Lung (tissue), 12 donors: ENCODE results near the gene CFL2. TPM values are rescaled to one million over a fixed set of nuclear protein-coding genes. Genes with fewer than 3 reads are reported as not detected.
"Not testable (repeated sequence)": the region's sequence is repeated elsewhere in the genome, so short reads cannot be mapped to it uniquely, and the experiment has no call there.

Experiments used
- ATAC-seq: fragments of 200-7000 bp; cut with Tn5 transposase; one replicate; pipeline ENCODE4 v1.9.1; 2020; ENCODE audit warnings: moderate number of reproducible peaks; ENCODE audit not compliant: insufficient read depth, low FRiP score
- DNase-seq, 3 donors: peaks; one replicate each; pipeline ENCODE4 v3.0.0-alpha.2; 2013 to 2017
- H3K27ac ChIP-seq, 2 donors: one replicate each; pipeline ENCODE4 v1.5.1; 2013; ENCODE audit warnings: mild to moderate bottlenecking in 2 of 2, moderate library complexity in 2 of 2, control low read depth in 1 of 2, inconsistent platforms in 1 of 2, low read depth in 1 of 2, low read length in 1 of 2
- H3K27me3 ChIP-seq, 3 donors: one replicate each; pipeline ENCODE4 v1.5.1; 2013; ENCODE audit warnings: low read length in 2 of 3; ENCODE audit not compliant: control insufficient read depth in 3 of 3, insufficient read depth in 3 of 3
- H3K36me3 ChIP-seq, 4 donors: one replicate each; pipeline ENCODE4 v1.5.1; 2013; ENCODE audit warnings: low read length in 4 of 4, mild to moderate bottlenecking in 1 of 4, moderate library complexity in 1 of 4; ENCODE audit not compliant: control insufficient read depth in 4 of 4, insufficient read depth in 4 of 4
- H3K4me1 ChIP-seq, 5 donors: one replicate each; pipeline ENCODE4 v1.5.1; 2013; ENCODE audit warnings: low read length in 5 of 5, mild to moderate bottlenecking in 2 of 5, moderate library complexity in 1 of 5; ENCODE audit not compliant: control insufficient read depth in 5 of 5, insufficient read depth in 5 of 5
- H3K4me3 ChIP-seq: one replicate; pipeline ENCODE4 v1.5.1; 2013; ENCODE audit warnings: mild to moderate bottlenecking, control low read depth, moderate library complexity
- H3K9ac ChIP-seq, 2 donors: one replicate each; pipeline ENCODE4 v1.5.1; 2013; ENCODE audit warnings: low read length in 2 of 2, control low read depth in 1 of 2; ENCODE audit not compliant: insufficient read depth in 1 of 2
- H3K9me3 ChIP-seq, 4 donors: one replicate each; pipeline ENCODE4 v1.5.1; 2013; ENCODE audit warnings: low read length in 3 of 4, mild to moderate bottlenecking in 1 of 4, moderate library complexity in 1 of 4; ENCODE audit not compliant: control insufficient read depth in 4 of 4, insufficient read depth in 3 of 4
- CTCF ChIP-seq: IDR thresholded peaks from 2 replicates; pipeline ENCODE4 v1.5.1; 2012; ENCODE audit warnings: mild to moderate bottlenecking; ENCODE audit errors: control extremely low read depth, extremely low read depth
- WGBS, 2 donors: extraction: QIAGEN DNeasy Blood & Tissue Kit; methylation state at CpG; one replicate each; pipeline ENCODE4 v1.1.7; 2013; 5-methylcytosine and 5-hydroxymethylcytosine counted together
- polyA plus RNA-seq, 2 donors: library from polyadenylated mRNA; stranded (reverse); fragments of 200-250 nt; gene quantifications; one replicate each; pipeline ENCODE4 v1.2.1, GENCODE V29; 2013
- total RNA-seq, 2 donors: library from RNA; depleted of rRNA in 1 of 2; stranded (reverse); fragments of >200 nt in 1 of 2; gene quantifications; one replicate each; pipeline ENCODE4 v1.2.1, GENCODE V29; 2014 to 2021
- donor health status: control.
- donor health status: control.
- donor health status: Bipolar disorder and iron deficiency.
- donor health status: healthy.
- donor health status: DM: yes; HTN: yes; CAD: no.

CFL2 gene
- total and polyA plus RNA-seq, 4 donors, result 17.1 to 77.8 (median 33.7) TPM

DNA sequence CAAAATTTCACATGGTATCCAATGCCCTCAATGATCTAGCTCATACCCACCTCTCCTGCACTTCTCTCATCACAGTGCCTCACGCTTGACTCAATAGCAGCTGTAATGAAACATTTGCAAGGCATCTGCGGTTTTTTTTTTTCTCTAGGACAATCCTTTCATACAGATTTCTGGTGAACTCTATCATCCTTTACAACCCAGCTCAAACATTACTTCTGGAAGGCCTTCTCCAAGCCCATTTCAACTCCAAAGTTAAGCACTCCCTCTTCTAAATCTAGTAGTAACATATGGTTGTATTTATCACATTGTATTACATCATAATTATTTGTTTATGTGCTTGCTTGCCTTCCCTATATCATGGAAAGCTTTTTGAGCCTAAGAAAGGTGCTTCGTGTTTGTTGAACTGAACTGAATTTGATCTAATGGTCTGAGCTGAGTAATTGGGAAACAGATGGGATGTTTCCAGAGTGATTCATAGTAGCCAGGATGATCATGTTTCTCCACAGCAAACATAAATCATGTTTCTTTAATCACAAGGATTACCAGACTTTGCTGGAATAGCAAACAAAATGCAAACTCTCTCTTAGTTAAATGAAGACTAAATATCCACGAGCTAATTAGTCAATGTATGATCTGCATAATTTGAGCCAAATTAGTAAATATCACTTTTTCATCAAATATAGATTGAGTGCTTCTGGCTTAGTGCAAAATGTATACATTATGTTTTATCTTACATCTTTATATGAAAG is 14.3 kb downstream of the CFL2 start:
- no peaks in the 10 kb centered on the region for H3K36me3 ChIP-seq
- H3K4me1 ChIP-seq, result no peaks in the 10 kb centered on the region
- no peaks in the 10 kb centered on the region for H3K27me3 ChIP-seq
- no peak overlapping the region for H3K9ac ChIP-seq
- peak in 1 of 3 donors; percentile 13 for DNase-seq
- WGBS, 2 donors, result 54 to 86% methylated on average over 4 of the region's 4 CpGs
- H3K9me3 ChIP-seq, result no peaks in the 10 kb centered on the region
- H3K4me3 ChIP-seq, result no peak overlapping the region
- H3K27ac ChIP-seq, result no peak overlapping the region
- ATAC-seq, result no peak
- no peak for TF ChIP-seq CTCF

DNA sequence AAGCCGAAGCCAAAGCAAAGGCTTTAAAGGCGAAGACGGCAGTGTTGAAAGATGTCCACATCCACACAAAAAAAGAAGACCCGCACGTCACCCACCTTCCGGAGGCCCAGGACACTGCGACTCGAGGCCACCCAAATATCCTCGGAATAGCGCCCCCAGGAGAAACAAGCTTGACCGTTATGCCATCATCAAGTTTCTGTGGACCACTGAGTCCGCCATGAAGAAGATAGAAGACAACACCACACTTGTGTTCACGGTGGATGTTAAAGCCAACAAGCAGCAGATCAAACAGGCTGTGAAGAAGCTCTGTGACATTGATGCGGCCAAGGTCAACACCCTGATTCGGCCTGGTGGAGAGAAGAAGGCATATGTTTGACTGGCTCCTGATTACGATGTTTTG is 20.2 kb downstream of the CFL2 start:
- not testable (repeated sequence) for H3K27me3 ChIP-seq, DNase-seq, H3K27ac ChIP-seq, H3K4me1 ChIP-seq, H3K36me3 ChIP-seq, H3K9me3 ChIP-seq, H3K4me3 ChIP-seq, ATAC-seq, H3K9ac ChIP-seq
- WGBS, 2 donors, result 92 to 95% methylated on average over 16 of the region's 16 CpGs

GRCh38 chr14:34693228-34693939 is 21.0 kb downstream of the CFL2 start:
- H3K4me1 ChIP-seq, result no peaks in the 10 kb centered on the region
- WGBS, 2 donors, result 52 to 62% methylated on average over 18 of the region's 18 CpGs
- H3K4me3 ChIP-seq, result peak overlapping the region; percentile 8
- H3K36me3 ChIP-seq, result no peaks in the 10 kb centered on the region
- no peaks in the 10 kb centered on the region for H3K9me3 ChIP-seq
- DNase-seq (peak in 1 of 3 donors; percentile 13), ATAC-seq (peak; percentile 75)
- no peaks in the 10 kb centered on the region for H3K27me3 ChIP-seq
- no peak overlapping the region for H3K9ac ChIP-seq
- no peak for TF ChIP-seq CTCF
- H3K27ac ChIP-seq, result no peak overlapping the region

- ATAC-seq, result no peak
- no peak overlapping the region for H3K4me3 ChIP-seq
- WGBS, 2 donors, result 74 to 81% methylated on average over 2 of the region's 2 CpGs
- H3K36me3 ChIP-seq, result no peaks in the 10 kb centered on the region
- H3K9me3 ChIP-seq, result no peaks in the 10 kb centered on the region
- no peak for TF ChIP-seq CTCF
- H3K27me3 ChIP-seq, result no peaks in the 10 kb centered on the region
- H3K4me1 ChIP-seq, result no peaks in the 10 kb centered on the region
- no peak overlapping the region for H3K27ac ChIP-seq
- H3K9ac ChIP-seq, result no peak overlapping the region
- DNase-seq, result no peak
These were observed 21.5 kb downstream of the CFL2 start for GRCh38 chr14:34692898-34693227.
